HG03064 (cell line): ENCODE data around the gene PRG2.

ENCODE experiments used
- ATAC-seq: cut with Tn5 transposase; IDR thresholded peaks from one replicate; pipeline ENCODE4 v1.9.1; 2021; ENCODE audit warnings: low read depth; ENCODE audit not compliant: unreplicated experiment

PRG2 gene

DNA sequence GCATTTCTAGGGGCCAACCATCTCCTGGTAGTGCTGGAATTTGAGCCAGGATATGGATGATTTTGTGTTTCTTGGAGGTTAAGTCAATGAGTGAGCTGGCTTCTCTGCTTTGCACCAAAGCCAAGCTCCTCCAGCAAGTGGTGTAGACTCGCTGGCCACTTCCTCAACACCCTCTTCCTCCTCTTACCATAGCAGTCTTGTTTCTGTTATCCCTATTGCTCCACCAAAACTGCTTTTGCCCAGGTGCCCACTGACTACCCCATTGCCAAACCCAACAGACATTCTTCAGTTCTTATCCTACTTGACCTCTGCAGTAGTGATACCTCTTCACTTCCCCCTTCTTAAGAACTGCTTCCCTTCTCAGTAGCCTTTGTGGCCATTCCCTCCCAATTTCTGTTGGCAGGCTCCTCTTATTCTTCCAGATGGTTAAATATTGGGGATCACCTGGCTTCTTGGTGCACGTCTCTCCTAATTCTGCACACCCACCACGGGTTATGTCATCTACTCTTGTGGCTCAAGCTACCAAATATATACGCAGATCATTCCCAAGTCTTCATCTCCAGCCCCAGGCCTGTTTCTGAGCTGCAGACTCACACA, 7.0 kb upstream of the PRG2 start:
- ATAC-seq, result no peak

DNA sequence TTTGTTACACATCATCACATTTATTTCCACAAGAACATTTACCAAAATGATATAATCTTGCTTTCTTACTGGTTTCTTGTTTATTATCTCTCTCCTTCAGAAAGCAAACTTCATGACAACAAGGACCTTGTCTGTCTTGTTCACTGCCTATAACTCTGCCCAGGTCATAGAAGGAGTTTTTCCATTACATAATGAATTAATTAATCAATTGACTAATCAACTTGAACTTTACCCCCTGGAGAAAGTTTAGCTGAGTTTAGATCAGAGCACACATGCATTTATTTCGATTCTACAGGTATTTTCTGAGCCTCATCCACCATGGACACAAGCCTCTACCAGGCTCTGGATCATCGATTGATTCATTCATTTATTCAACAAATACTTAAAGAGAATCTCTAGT, 6.3 kb upstream of the PRG2 start:
- ATAC-seq, result no peak

GRCh38 chr11:57395905-57396623, 5.6 kb upstream of the PRG2 start:
- no peak for ATAC-seq

DNA sequence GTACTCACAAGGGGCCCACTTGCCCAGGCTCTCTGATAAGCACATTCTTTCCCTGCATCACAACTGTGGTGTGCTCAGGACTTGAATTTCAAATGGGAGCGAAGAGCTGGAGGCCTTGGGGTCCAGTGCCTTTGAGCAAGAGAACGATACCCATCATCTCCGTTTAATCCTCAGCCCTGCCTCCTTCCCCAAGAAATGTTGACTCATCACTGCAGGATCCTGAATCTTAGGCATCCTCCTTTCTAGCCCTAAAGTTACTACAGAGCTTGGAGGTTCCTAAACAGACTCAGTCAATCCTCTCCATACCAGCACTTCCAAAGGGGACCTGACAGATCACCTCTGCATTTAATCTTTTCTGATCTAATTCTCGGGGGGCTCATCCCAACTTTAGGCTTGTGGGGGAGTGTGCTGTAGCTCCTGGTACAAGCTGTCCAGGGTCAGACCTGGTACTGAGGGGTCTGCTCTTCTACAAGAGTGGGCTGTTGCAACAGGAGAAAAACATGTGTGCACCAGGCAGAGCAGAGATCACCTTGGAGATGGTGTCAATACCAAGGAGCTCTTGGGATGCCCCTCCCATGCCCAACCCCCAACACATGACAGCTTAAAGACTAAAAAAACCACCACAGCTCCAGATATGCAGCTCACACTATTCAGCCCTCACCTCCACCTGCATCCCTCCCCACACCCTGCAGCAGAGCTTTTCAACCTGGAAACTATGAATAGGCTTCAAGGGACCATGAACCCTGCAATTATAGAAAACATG, 3.9 kb upstream of the PRG2 start:
- ATAC-seq, result no peak

- ATAC-seq, result no peak
These were observed 2.3 kb upstream of the PRG2 start for GRCh38 chr11:57392763-57393105.

- ATAC-seq, result no peak
These were observed 1.8 kb upstream of the PRG2 start for GRCh38 chr11:57392066-57392762.

GRCh38 chr11:57391539-57391938, 1.1 kb upstream of the PRG2 start:
- ATAC-seq, result no peak

DNA sequence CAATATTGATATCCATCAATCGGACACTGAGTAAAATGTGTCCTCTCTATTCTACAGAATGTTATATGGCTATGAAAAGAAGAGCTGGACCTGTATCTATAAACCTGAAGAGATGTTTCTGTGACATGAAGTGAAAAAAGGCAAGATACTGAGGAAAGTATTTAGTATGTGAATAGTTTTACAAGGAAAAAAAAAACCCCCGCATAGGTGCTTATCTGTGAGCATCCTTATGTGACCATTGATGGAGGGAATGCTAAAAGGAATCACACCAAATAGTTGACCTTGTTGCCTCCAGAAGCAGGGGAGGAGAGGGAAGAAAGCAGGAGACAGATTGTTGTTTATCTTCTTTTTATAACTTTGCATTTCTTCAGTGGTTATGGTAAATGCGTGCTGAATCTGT, 661 bp upstream of the PRG2 start:
- no peak for ATAC-seq

- no peak for ATAC-seq
These were observed 3.0 kb downstream of the PRG2 start for GRCh38 chr11:57387289-57388030.

- ATAC-seq, result no peak
These were observed 4.1 kb downstream of the PRG2 start for GRCh38 chr11:57386178-57386940.

DNA sequence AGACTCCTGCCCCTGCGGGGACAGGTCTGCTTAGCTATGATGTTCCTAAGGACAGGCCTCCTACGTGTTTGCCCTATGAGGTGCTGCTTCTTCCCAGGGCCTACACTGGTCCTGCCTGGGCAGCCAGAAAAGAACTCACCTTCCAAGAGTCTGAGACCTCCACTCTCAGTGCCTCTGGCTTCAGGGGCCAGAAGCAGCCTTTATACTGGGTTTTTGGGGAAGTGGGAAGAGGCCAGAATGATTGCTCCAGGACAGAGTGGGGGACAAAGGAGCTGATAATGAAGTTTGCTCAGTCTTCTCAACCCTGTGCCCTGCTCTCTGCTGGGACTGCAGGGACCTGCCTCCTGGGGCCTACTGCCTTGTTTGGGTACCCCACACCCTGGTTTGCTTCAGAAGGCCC, 9.5 kb downstream of the PRG2 start, which contains the start of gene PRG3:
PRG3 (minus strand) TSS at position 176 of the 400 bp plus-strand sequence. CDS start 442 bp downstream, outside the sequence.
- no peak for ATAC-seq

GRCh38 chr11:57379732-57380131, 10.7 kb downstream of the PRG2 start:
- no peak for ATAC-seq

DNA sequence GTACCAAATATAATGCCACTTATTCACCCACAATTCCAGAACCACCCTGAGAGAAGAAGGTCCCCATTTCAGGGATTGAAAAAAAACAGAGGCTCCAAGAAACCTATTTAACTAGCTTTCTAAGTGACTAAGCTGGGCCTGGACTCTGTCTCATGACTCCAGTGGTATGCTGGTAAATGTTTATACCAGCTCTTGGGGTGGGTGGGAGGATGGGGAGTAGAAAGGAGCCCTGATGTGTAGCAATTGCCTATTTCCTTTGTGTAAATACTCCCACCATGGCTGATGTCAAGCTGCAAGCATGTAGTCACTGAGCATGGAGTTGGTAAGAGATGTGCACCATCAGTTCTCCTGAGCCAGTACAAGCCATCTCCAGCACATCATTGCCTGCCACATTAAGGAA, 12.3 kb downstream of the PRG2 start:
- no peak for ATAC-seq

DNA sequence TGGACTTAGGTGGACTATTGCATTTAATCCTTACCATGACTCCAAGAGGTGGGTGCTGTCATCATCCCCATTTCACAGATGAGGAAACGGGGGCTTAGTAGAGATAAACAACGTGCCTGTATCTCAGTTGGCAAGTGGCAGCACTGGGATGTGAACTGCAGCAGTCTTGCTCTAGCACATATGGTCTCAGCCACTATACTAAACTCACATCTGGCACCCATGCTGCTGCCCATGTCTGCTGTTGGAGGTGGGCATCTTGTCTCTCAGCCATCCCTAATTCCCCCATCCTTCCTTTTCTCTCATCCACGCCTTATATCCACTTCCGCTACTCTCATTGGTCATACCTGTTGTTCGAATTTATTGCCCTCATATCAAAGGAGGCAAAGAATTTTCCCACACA, 13.3 kb downstream of the PRG2 start:
- no peak for ATAC-seq

GRCh38 chr11:57376095-57377090, 14.1 kb downstream of the PRG2 start:
- ATAC-seq, result no peak

DNA sequence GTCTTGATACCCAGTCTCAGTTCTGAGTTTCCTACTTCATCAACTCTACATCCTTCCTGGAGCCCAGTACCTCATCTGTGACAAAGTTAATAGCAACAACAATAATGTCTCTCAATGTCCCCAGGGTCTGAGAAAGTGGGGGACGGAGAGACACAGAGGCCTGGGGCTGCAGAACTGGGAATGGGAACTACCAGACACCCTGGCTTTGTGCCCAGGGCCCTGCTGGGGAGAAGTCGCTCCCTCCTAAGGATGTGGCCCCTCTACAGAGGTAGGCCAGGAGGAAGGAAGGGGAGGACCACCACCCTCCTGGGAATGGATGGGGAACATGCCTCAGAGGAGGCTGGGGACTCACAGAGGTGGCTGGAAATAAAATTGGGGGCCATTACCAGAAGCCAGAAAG, 15.0 kb downstream of the PRG2 start:
- ATAC-seq, result no peak

DNA sequence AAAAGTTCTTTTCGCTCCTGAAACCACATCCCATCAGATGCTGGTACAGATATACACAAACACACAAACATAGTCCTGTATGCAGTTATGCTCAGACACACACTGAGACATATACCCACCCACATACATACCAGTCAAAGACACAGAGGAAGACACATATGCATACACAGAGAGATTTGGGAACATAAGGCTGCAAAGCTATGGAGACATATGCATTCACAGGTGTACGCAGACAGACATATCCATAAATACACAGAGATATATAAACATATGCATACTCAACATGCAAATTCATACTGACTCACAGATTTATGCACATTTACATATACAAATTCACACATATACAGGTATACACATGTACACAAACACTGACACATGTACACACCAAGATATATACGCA, 15.5 kb downstream of the PRG2 start:
- no peak for ATAC-seq

GRCh38 chr11:57373146-57373545, 17.3 kb downstream of the PRG2 start:
- no peak for ATAC-seq

DNA sequence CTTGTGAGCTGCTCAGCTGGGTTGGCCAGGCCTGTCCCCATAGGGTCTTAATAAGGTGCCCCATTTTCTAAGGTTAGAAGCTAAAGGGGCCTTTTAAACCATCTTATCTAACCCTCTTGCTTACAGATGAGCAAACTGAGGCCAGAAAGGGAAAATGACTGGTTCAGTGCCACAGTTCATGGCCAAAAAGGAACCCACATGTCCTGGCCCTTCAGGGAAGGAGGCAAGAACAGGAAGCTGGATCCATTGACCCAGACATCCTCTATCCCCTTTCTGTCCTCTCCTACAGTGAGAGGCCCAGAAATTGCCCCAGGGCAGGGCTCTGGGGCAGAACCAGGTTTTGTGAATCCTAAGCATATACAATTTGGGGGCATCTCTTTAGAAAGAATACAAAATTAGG, 19.5 kb downstream of the PRG2 start:
- ATAC-seq, result no peak
